GM12873 (cell line): ENCODE measurements around the gene RBMS1.

Experiments used
- CTCF ChIP-seq: IDR thresholded peaks from 2 replicates; pipeline ENCODE4 v1.5.1; 2012; ENCODE audit warnings: low read depth, mild to moderate bottlenecking, moderate library complexity, low read length, control low read depth; ENCODE audit not compliant: insufficient read depth; ENCODE audit errors: missing control alignments

The RBMS1 gene

GRCh38 chr2:160241251-160242137 lies 252.1 kb downstream of the RBMS1 start:
- no peak for TF ChIP-seq CTCF

GRCh38 chr2:160239436-160239835 lies 254.2 kb downstream of the RBMS1 start:
- TF ChIP-seq CTCF, result no peak

GRCh38 chr2:160238392-160238791 lies 255.2 kb downstream of the RBMS1 start:
- no peak for TF ChIP-seq CTCF

GRCh38 chr2:160232905-160233475 lies 260.6 kb downstream of the RBMS1 start:
- no peak for TF ChIP-seq CTCF

- TF ChIP-seq CTCF, result no peak
These were observed 264.0 kb downstream of the RBMS1 start for GRCh38 chr2:160229591-160229990.

- no peak for TF ChIP-seq CTCF
These were observed 265.3 kb downstream of the RBMS1 start for GRCh38 chr2:160228141-160228917.
